Superior temporal gyrus (tissue), 1 donor: ENCODE measurements around the gene MAP2K7.
"Not testable (repeated sequence)": the region's sequence is repeated elsewhere in the genome, so short reads cannot be mapped to it uniquely, and the experiment has no call there.

ENCODE experiments used
- DNase-seq: peaks from one replicate; pipeline ENCODE4 v3.0.0-alpha.2; 2016; ENCODE audit errors: extremely low spot score

Gene MAP2K7

DNA sequence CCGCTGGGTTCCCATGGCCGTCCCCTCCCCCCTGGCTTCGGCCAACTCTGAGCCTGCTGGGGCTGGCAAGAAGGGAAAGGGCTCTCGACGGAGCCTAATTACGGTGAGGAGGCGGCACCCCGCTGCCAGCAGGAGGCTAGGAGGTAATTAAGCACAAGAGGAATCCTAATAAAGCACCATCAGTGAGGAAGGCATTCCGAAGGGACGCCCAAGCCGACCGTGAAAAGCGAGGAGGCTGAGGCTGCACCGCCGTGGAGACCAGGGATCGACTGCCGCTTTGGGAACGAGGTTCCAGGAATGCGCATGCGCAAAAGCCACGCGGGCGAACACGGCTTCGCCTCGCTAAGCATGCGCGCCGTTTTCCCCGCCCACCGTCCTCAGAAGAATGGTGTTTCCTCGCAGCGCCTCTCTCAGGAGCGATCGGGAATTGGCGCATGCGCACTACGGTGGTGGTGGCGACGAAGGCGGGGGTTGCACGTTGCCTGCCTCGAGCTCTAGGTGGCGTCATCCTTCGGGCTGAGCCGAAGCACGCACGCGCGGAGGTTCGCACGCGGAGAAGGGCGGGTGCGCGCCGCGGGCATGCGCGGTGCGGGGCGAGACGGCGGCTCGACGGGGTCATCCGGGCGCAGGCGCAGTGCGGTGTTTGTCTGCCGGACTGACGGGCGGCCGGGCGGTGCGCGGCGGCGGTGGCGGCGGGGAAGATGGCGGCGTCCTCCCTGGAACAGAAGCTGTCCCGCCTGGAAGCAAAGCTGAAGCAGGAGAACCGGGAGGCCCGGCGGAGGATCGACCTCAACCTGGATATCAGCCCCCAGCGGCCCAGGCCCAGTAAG is at the start of gene MAP2K7:
Gene MAP2K7, plus strand, starts transcription at position 634 of the 830 bp plus-strand sequence. Its CDS starts 68 bp downstream, at position 702.
- peak; percentile 99 for DNase-seq

DNA sequence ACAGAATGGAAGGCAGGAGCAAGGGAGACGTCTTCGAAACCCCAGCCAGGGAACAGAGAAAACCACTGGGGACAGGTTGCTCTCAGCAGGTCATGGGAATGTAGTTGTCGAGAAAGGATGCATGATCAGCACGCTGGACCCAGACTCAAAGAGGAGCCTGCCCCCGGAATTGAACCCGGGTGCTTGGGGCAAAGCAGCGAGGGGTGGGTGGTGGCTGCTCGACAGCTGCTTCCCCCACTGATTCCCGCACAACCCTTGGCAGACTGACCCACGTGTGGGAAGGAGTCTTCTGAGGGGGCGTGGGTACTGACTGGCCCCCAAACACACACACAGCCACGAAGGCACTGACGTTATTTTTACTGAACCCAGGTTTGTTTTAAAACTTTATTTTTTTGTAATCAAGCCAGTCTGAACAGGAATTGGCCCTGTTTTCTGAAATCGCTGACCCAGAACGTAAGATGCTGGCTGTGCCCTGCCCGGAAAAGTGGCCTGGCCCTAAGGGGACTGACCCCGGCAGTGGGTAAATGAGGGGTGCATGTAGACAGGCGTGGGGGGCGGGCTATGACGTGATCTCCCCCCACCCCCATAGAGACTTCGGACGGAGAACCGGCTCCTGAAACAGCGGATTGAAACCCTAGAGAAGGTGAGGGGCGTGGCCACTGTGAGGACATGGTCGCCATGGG is 48.1 kb upstream of the MAP2K7 start:
- no peak for DNase-seq

DNA sequence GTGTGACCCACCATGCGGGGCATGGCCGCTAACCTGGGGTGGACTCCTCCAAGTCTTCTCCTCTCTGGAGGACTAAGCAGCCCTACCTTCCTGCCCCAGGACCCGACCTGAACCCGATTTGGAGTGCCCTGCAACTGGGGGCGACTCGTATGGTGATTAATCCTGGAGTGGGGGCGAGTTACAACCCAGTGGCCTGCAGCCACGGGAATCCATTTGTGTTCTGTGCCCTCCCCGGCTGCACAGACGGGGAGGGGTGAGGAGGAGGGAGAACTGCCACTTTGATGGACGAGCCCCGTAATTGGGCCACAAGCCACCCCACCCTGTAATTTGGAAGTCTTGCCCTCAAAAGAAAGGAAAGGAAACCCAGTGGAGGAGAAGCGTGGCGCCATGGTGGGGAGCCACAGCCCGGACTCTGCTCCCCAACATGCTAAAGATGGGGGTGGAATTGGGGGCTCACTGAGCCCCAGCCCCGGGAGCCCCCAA is 47.5 kb upstream of the MAP2K7 start:
- no peak for DNase-seq

DNA sequence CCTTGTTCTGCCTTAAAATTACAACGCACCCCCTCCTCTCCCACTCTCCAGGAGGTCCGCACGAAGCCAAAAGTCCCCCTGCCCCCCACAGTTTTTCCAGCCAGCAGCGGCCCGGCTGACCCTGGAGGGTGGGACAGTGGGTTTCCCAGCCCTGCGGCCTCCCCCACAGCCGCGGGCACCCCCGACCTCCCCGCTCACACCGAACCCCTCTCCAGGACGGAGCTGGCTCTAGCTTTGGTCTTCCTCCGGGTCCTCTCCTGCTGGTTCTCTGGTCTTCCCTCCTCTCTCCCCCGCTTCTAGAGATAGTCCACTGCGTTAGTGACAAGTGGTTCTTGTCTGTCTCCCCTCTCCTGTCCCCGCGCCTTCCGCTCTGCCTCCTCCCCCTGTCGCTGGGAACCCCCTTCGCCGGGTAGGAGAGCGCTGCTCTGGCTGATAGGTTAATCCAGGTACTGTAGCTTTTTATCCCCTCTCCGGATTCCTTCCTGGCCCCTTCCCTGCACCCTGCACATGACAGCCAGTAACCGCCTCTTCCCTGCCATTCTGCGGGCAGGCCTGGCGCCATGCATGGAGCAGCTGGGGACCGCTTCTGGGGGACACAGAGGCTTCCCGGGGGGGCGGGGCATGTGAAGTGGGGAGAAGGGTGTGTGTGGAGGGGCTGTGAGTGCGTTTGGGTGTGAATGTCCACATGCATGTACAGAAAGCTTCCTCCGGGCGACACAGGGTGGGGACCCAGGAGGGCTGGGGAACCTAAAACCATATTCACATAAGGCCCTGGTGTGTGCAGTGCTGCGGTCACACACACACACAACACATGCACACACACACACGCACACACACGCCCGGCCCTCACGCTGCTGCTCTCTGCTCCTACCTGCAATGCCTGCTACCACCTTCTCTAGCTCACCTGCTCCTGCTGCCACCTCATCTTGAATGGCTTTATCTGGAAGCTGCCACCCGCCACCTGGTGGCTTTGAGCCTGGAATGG is 46.7 kb upstream of the MAP2K7 start:
- no peak for DNase-seq

DNA sequence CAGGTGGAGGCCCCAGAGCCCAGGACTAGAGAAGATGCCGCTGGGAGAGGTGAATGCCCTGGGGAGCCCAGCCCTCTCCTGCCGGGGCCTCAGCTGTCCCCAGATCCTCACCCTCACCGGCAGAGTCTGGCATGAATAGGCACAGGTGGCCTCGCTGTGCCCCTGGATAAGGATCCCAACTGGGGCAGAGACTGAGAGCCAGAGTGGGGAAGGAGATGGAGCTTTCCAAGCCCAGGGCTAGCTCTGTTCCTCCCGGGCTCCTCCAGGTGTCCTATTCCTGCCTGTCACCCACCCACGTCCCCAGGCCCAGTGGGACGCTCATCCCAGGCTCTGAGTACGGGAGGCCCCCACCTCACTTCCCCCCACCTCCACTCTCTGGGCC is 46.0 kb upstream of the MAP2K7 start:
- DNase-seq, result no peak

DNA sequence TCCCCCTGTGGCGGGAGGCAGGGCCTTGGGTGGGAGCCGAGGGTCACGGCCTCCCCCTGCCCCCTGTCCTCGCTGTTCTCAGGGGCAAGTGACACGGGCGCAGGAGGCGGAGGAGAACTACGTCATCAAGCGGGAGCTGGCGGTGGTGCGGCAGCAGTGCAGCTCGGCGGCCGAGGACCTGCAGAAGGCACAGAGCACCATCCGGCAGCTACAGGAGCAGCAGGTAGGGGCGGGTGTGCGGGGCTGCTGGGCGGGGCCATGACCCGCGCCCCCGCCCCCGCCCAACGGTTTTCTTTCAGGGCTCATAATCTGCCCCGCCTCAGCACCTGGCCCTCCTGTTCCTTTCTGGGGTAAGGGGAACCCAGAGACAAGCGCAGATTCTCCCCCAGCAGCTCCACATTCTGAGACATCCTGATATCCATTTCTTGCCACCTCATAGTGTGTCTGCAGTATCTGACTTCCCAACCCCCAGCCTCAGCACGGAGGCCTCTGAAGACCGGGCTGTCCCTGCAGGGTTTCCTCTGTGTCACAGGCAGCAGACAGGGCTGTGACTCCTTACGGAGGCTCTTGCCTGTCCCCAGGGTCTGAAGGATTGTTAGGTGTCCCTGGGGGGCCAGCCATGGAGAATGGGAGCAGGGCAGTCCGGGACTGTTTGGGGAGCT is 45.4 kb upstream of the MAP2K7 start:
- no peak for DNase-seq

DNA sequence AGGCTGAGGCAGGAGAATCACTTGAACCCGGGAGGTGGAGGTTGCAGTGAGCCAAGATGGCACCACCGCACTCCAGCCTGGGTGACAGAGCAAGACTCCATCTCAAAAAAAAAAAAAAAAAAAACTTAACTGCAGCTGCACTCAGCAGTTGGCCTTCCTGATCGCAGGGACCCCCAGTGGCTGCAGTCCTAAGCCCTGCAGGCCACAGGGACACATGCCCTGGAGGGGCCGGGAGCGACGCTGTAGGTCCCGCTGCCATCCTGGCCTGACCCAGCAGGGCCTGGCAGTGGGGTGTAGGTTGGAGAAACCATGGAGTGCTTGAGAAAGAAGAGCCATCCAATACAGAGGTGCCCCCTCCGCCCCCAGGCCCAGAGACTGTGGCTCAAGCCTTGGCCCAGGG is 44.6 kb upstream of the MAP2K7 start:
- DNase-seq, result not testable (repeated sequence)

DNA sequence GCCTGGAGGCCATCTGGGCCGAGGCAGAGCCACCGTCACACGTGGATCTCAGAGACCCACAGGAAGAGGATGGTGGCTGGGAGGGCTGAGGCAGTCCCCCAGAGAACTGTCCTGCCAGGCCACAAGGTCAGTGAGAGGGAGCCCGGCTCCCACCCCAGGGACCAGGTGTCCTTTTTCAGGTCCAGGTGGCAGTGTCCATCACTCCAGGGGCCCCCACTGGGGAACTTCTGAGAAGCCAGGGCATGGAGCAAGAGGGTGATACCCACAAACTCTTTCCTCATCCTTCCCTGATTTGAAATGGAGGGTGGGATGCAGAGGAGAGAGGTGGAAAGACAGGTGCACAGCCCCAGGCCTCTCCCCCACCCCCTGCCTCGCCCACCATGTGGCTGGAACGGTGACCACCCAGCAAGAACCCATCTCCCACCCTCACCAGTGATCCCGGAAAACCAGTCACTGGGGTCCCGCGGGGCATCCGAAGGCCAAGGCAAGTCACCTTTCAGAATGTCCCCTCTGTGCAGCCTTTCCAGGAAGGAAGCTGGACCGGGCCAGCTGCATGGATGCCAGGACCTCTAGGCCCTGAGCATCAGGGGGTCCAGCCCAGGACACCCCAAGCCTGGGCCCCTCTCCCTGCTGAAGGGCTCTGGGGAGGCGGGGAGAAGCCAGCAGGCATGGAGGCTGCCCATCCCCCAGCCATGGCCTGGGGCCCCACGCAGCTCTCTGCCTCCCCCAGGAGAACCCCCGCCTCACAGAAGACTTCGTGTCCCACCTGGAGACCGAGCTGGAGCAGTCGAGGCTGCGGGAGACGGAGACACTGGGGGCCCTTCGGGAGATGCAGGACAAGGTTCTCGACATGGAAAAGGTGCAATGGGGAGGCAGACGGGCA is 43.6 kb upstream of the MAP2K7 start:
- DNase-seq, result no peak

DNA sequence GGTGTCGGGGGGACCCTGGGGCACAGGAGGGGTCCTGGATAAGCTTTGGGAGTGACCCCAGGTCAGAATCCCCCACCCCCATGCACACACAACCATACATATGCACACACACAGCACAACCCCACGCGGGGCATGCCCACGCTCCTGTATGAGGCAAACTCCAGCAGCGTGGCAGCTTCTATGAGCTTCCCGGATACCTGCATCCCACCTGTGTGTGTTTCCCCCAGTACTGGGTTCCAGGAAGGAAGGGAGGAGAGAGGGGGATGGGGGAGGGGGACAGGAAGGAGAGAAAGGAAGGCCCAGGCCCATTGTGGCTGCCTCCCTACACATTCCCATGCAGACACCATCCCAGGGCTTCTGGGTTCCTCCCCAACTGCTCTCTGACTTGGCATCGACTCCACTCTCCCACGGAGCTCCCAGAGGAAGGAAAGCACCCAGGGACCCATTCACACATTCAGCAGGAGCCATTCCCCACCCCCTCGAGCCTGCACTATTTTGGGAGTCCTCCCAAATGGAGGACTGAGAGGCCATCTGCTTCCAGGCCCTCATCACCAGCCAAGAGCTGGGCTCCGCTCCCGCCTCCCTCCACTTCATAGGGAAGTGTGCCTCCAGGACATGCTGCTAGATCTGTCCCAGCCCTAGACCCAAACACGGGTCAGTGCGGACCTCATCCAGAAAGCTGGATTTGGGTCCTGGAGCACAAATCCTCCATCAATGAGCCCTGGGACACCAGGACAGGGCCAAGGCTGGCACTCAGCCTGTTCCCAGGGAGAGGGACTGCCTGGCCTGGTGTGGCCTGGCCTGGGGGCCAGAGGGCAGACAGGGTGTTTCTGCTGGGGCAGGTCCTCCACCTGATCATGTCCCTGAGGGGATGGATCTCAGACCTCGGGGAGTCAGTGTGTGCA is 42.7 kb upstream of the MAP2K7 start:
- DNase-seq, result peak; percentile 70

DNA sequence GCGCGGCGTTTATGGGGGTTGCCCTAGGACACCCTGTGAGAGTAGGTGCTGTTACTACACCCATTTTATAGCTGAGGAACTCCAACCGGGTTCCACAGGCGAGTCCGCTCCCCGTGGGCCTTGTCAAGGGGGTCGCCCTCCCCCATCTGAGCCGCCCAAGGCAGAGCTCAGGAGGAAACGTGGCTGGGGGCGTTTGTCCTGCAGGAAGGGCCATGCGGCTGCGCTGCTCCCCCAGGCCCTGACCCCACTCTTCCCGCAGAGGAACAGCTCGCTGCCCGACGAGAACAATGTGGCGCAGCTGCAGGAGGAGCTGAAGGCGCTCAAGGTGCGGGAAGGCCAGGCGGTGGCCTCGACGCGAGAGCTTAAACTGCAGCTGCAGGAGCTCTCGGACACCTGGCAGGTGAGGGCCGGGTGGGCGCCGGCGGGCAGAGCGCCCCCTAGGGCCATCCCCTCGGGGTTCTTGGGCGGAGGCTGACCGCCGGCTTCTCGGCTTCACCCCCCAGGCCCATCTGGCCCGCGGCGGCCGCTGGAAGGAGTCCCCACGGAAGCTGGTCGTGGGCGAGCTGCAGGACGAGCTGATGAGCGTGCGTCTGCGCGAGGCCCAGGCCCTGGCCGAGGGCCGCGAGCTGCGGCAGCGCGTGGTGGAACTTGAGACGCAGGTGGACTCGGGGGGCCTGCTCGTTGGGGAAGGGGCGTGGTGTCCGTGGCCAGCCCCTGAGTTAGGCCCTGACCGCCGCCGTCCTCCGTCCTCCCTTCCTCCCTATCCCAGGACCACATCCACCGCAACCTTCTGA is 41.9 kb upstream of the MAP2K7 start:
- DNase-seq, result no peak

DNA sequence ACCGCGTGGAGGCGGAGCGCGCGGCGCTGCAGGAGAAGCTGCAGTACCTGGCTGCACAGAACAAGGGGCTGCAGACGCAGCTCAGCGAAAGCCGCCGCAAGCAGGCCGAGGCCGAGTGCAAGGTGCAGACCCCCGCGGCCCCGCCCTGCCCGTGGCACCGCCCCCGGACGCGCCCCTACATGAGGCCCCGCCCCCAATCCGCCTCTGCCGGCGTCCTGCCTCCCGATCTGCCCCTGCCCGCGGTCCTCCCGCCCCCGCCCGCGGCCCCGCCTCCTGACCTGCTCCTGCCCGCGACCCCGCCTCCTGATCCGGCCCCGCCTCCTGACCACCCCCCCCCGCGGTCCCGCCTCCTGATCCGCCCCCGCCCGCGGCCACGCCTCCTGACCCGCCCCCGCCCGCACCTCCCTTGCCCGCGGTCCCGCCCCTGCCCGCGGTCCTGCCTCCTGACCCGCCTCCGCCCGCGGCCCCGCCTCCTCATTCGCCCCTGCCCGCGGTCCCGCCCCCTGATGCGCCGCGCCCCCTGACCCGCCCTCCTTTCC is 41.2 kb upstream of the MAP2K7 start:
- DNase-seq, result no peak

DNA sequence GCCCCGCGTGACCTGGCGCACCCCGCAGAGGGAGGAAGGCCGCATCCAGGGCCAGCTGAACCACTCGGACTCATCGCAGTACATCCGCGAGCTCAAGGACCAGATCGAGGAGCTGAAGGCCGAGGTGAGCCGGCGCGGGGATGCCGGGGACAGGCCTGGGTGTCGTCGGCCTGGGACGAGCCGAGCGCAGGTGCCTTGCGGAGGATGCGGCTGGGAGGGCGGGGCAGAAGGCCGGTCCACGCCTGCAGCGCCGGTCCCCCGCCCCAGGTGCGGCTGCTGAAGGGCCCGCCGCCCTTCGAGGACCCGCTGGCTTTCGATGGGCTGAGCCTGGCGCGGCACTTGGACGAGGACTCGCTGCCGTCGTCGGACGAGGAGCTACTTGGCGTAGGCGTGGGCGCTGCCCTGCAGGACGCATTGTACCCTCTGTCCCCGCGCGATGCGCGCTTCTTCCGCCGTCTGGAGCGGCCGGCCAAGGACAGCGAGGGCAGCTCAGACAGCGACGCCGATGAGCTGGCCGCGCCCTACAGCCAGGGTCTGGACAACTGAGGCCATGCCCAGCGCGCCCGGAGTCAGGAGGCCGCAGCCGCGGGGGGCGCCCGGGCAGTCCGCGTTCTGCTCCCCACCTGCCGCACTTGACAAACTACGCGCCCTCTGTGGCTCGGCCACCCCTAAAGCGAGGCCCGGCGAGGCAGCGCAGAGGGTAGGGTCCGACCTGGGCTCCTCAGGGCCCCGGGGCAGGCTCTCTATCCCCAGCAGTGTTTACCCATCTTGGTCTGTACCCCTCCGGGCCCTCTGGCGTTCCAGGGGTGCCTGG is 40.3 kb upstream of the MAP2K7 start:
- no peak for DNase-seq

DNA sequence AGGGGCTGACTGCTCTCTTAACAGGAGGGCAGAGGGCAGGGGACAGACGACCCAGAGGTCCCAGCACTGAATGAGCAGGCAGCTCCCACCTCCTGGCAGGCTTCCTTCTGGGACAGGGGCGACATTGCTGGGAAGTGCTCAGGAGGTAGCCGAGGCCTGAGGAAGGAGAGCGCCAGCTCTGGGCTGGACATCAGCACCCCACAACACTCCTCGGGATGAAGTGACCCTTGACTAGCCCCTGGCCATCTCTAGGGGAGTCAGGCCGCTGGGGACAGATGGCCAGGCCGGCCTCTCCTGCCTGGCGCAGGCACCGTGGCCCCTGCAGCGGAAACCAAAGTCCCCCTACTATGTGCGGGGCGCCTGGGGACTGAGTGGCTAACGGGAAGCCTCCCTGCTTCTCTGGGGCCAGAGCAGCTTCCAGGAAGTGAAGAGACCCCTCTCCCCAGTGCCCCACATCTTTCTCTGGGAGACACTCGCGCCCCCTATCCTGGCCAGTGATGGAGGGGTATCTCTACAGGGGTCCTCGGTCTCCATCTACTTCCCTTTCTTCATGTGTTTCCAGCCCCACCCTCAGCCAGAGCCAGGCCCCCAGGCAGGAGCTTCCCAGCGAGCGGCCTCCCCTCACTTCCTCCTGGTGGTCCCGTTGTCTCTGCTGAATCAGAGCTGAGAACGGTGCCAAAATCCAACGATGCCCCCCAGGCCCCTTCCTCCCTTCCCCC is 39.5 kb upstream of the MAP2K7 start:
- no peak for DNase-seq

DNA sequence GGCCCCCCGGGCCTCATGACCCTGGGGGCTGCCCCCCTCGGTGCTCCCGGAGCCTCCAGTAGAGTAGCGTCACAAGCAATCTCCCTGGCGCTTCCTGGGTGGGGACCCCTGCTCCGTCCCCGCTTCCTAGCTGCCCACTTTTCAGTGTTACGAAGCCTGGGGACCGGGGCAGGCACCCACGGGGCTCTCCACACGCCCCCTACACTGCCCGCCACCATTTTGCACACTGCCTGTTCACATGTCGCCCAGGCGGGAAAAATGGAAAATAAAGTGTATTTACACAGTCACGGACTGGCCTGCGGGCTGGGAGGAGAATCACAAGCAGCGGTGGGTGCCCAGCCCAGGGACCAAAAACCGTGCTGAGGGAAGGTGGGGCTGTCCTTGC is 39.0 kb upstream of the MAP2K7 start:
- DNase-seq, result no peak

DNA sequence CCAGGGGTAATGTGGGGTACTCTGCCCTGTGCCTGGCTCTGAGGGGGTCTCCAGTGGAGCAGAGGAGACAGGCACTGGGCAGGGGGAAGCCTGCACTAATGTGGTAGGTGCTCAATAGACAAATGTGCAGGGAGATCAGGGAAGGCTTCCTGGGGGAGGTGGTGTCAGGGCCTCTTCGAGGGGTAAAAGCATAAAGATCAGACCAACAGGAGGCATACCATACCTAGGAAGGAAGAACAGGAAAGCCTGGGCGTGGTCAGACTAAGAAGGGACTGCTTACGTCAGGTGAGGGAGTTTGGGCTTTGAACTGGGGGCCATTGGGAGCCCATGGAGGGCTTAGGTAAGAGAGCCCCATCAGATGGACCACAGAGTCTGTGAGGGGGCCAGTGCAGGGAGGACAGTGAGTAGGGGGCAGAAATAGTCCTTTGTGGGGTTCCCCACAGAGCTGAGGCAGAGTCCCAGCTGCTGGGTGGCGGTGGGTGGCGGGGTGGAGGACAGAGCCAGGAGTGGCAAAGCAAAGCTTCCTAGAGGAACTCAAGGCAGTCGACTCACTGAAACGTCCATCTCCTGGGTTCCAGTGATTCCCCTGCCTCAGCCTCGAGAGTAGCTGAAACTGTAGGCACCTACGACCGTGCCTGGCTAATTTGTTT is 38.3 kb upstream of the MAP2K7 start:
- no peak for DNase-seq

DNA sequence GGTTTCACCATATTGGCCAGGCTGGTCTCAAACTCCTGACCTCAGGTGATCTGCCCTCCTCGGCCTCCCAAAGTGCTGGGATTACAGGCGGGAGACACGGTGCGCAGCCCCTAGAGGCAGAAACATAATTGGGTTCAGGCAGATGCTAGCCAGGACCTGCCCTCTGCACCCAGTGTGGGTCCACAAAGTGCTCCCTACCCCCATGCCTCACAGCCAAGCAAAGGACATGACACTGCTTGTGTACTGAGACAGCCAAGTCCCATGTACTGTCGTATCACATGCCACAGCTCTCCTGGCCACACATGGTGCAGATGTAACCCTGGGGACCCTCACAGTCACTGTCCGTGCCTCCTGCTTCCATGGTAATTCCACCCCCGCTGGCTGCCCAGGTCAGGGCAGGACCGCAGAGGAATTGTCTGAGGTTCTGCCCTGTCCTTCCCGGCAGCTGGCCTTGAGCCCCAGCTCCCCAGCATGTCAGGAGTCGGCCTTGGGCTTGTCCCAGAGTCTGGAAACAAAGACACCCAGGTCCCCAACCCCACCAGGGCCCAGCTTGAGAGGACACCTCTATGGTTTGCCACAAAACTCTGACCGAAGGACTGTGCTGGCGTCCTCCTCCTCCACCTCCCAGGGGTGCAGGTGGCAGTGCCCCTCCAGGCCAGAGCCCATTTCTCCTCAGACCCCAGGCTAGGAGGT is 37.1 kb upstream of the MAP2K7 start:
- no peak for DNase-seq
